K562 (cell line): ENCODE data around the gene TTC24. TPM values are rescaled to one million over a fixed set of nuclear protein-coding genes. Genes with fewer than 3 reads are reported as not detected.

Source experiments
- ARID4B ChIP-seq: sonication (generic); formaldehyde crosslinking; IDR thresholded peaks from 2 replicates; pipeline ENCODE4 v1.8.0; 2022; ENCODE audit warnings: mild to moderate bottlenecking, missing genetic modification reagents
- CBX3 ChIP-seq, 2 experiments: IDR thresholded peaks; 1 replicate in 1 of 2; 2 replicates in 1 of 2; pipeline ENCODE4 v1.6.1; 2012; ENCODE audit warnings: inconsistent platforms in 2 of 2, low read length in 2 of 2, borderline replicate concordance in 1 of 2, control low read depth in 1 of 2
- CEBPB ChIP-seq: fragments of 450-650 bp; IDR thresholded peaks from 2 replicates; pipeline ENCODE4 v1.6.1; 2016; ENCODE audit warnings: missing genetic modification characterization, missing compliant biosample characterization
- CTCF ChIP-seq, 3 experiments: IDR thresholded peaks in 2 of 3; conservative IDR thresholded peaks in 1 of 3; 2 replicates each; pipeline ENCODE4 v1.5.1; 2011 to 2012; ENCODE audit warnings: low read length in 3 of 3, mild to moderate bottlenecking in 3 of 3, control low read depth in 2 of 3, improper control_type of control experiment in 1 of 3, inconsistent platforms in 1 of 3, low read depth in 1 of 3, mixed read lengths in 1 of 3, moderate library complexity in 1 of 3; ENCODE audit not compliant: insufficient read depth in 2 of 3
- KDM2B ChIP-seq: fragments of 250-450 bp; sonication (Bioruptor Pico); IDR thresholded peaks from 2 replicates; pipeline ENCODE4 v1.8.0; 2021; ENCODE audit warnings: mild to moderate bottlenecking, moderate library complexity
- TAF1 ChIP-seq: IDR thresholded peaks from 2 replicates; pipeline ENCODE4 v1.6.1; 2011; ENCODE audit warnings: mild to moderate bottlenecking, low read length, moderate library complexity; ENCODE audit not compliant: insufficient read depth, control insufficient read depth, severe bottlenecking; ENCODE audit errors: extremely low read depth
- polyA plus RNA-seq, 8 experiments: library from polyadenylated mRNA; depleted of rRNA in 4 of 8; stranded (reverse) in 5 of 8; unstranded in 3 of 8; fragments of >200 nt; fragmentation: Nextera tagmentation in 2 of 8; fragmentation: Illumina TruSeq in 1 of 8; extraction: Ambion mirVana in 2 of 8; extraction: Trizol in 1 of 8; gene quantifications; 2 replicates each; pipeline versions ENCODE4 v1.2.1 to v1.2.3, GENCODE V29; 2011 to 2014; ENCODE audit warnings: inconsistent platforms in 1 of 8, missing spikeins in 1 of 8
- total RNA-seq, 7 experiments: library from RNA; depleted of rRNA in 6 of 7; stranded (reverse); fragments of >200 nt in 6 of 7; fragmentation: Illumina TruSeq in 2 of 7; extraction: Trizol in 2 of 7; gene quantifications; 2 replicates each; pipeline versions ENCODE4 v1.2.1 to v1.2.3, GENCODE V29; 2011 to 2021; ENCODE audit warnings: low replicate concordance in 1 of 7

Gene TTC24
- total and polyA plus RNA-seq, 9 of the 15 experiments (the other 6 are each of a cell fraction or from before 2014, with no cell fraction given): not detected

GRCh38 chr1:156599811-156600210 is 20.3 kb downstream of the TTC24 start (continued):
- TF ChIP-seq ARID4B (CRISPR knock-in tag) (no peak), CTCF (IDR thresholded peaks at IDR 0.05 in 2 of 3, conservative IDR thresholded peaks at IDR 0.05 in 1 of 3; ENCODE audit: insufficient read depth in 2 of 3, low read depth in 1 of 3, low read length in 3 of 3) (peak; percentile 23 to 38 (median 28); a peak in 3 of 6 replicates), KDM2B (CRISPR knock-in tag) (no peak), CBX3 (IDR thresholded peaks at IDR 0.05; ENCODE audit: borderline replicate concordance in 1 of 2, low read length in 2 of 2) (no peak), TAF1 (no peak), CEBPB (tag) (peak; percentile 55)
